HG03469 (cell line): ENCODE measurements around the gene SLC16A3.
"Not testable (repeated sequence)": the region's sequence is repeated elsewhere in the genome, so short reads cannot be mapped to it uniquely, and the experiment has no call there.

Experiments used
- ATAC-seq: cut with Tn5 transposase; IDR thresholded peaks from one replicate; pipeline ENCODE4 v1.9.1; 2021; ENCODE audit warnings: mild to moderate bottlenecking, moderate library complexity, moderate number of reproducible peaks; ENCODE audit not compliant: unreplicated experiment

The SLC16A3 gene

GRCh38 chr17:82245134-82246039 is 16.5 kb downstream of the SLC16A3 start:
- ATAC-seq = no peak

- no peak for ATAC-seq
Measured at GRCh38 chr17:82246040-82246364, 17.2 kb downstream of the SLC16A3 start.

- ATAC-seq = no peak
Measured at GRCh38 chr17:82246365-82247181, 17.7 kb downstream of the SLC16A3 start.

- ATAC-seq = no peak
Measured at GRCh38 chr17:82247182-82247823, 18.5 kb downstream of the SLC16A3 start.

GRCh38 chr17:82247856-82248671 is 19.2 kb downstream of the SLC16A3 start:
- ATAC-seq = no peak

GRCh38 chr17:82248815-82249674 is 20.2 kb downstream of the SLC16A3 start:
- no peak for ATAC-seq

- ATAC-seq = no peak
Measured at GRCh38 chr17:82249896-82250581, 21.2 kb downstream of the SLC16A3 start.

GRCh38 chr17:82250868-82251500 is 22.1 kb downstream of the SLC16A3 start:
- no peak for ATAC-seq

GRCh38 chr17:82252511-82253178 is 23.8 kb downstream of the SLC16A3 start:
- ATAC-seq = no peak

GRCh38 chr17:82253179-82253544 is 24.3 kb downstream of the SLC16A3 start:
- no peak for ATAC-seq

GRCh38 chr17:82254096-82254495 is 25.3 kb downstream of the SLC16A3 start:
- not testable (repeated sequence) for ATAC-seq

GRCh38 chr17:82254746-82255145 is 25.9 kb downstream of the SLC16A3 start:
- not testable (repeated sequence) for ATAC-seq

- no peak for ATAC-seq
Measured at GRCh38 chr17:82255402-82255972, 26.6 kb downstream of the SLC16A3 start.

GRCh38 chr17:82256242-82256885 is 27.5 kb downstream of the SLC16A3 start:
- no peak for ATAC-seq

GRCh38 chr17:82257473-82257872 is 28.6 kb downstream of the SLC16A3 start:
- ATAC-seq = no peak

GRCh38 chr17:82258555-82258954 is 29.7 kb downstream of the SLC16A3 start:
- ATAC-seq = no peak
